ENCODE measurements around the gene TFAP2C. TPM values are rescaled to one million over a fixed set of nuclear protein-coding genes. Genes with fewer than 3 reads are reported as not detected.
A peak's percentile ranks its signal among the peaks of the same experiment; 100 is the strongest.

The TFAP2C gene
- total RNA-seq, 1 experiment from 2014 or later, result 23.7 TPM

- TF ChIP-seq CTCF (IDR thresholded peaks at IDR 0.05) (peak; percentile 81), ZNF232 (CRISPR knock-in tag; IDR thresholded peaks at IDR 0.05) (no peak), HMGXB4 (CRISPR knock-in tag; IDR thresholded peaks at IDR 0.05) (0 out of 2 replicates have a peak, but pooled peaks have one; percentile 58)
These were observed 984 bp downstream of the TFAP2C start (continued) for GRCh38 chr20:56630086-56630493.

- TF ChIP-seq E2F5 (CRISPR knock-in tag; IDR thresholded peaks at IDR 0.05) (peak; percentile 58; the same call in 1 of the 2 replicates), NFYB (CRISPR knock-in tag; conservative IDR thresholded peaks at IDR 0.05; ENCODE audit: low read depth) (no peak), HMGXB4 (CRISPR knock-in tag; IDR thresholded peaks at IDR 0.05) (peak; percentile 51; the same call in 1 of the 2 replicates)
- H3K27ac Mint-ChIP-seq, result no peak overlapping the region
- DNase-seq (ENCODE audit: low spot score) (peak; percentile 48), ATAC-seq (peak; percentile 6)
- peaks cover 29% of the 10 kb centered on the region for H3K36me3 Mint-ChIP-seq
- H3K9me3 Mint-ChIP-seq, result no peaks in the 10 kb centered on the region
- CTCF ChIA-PET, result interaction anchor here (0.8 to 4.0 kb wide), 36 partner anchors 16 to 461 kb away, joined by 3 to 46 read pairs (median 4); no protein-coding TSS in a partner anchor
- peaks cover 56% of the 10 kb centered on the region for H3K4me1 Mint-ChIP-seq
- H3K4me3 Mint-ChIP-seq, result peak overlapping the region; percentile 83
- H3K27me3 Mint-ChIP-seq (ENCODE audit: low read depth), result peaks cover 62% of the 10 kb centered on the region
- POLR2A ChIA-PET, result interaction anchor here (1.1 kb wide), 1 partner anchor 174 kb away, joined by 3 read pairs; no protein-coding TSS in a partner anchor
These were observed 1.6 kb downstream of the TFAP2C start for GRCh38 chr20:56630506-56631317.

GRCh38 chr20:56631318-56631989 lies 2.3 kb downstream of the TFAP2C start:
- peak; percentile 29 for DNase-seq (ENCODE audit: low spot score)
- Mint-ChIP-seq H3K27ac (no peak overlapping the region), H3K9me3 (no peaks in the 10 kb centered on the region), H3K36me3 (peaks cover 33% of the 10 kb centered on the region), H3K27me3 (ENCODE audit: low read depth) (peaks cover 55% of the 10 kb centered on the region), H3K4me1 (peaks cover 62% of the 10 kb centered on the region), H3K4me3 (peak overlapping the region; percentile 83)
- CTCF ChIA-PET, result interaction anchor here (1.4 to 4.0 kb wide), 2 partner anchors 212 to 342 kb away, joined by 4 to 46 read pairs; no protein-coding TSS in a partner anchor
- TF ChIP-seq CDX4 (CRISPR knock-in tag; IDR thresholded peaks at IDR 0.05; ENCODE audit: borderline replicate concordance) (no peak), HMGXB4 (CRISPR knock-in tag; IDR thresholded peaks at IDR 0.05) (0 out of 2 replicates have a peak, but pooled peaks have one; percentile 20), ZBTB43 (CRISPR knock-in tag; IDR thresholded peaks at IDR 0.05) (peak; percentile 51; the same call in 1 of the 2 replicates), SP1 (CRISPR knock-in tag; conservative IDR thresholded peaks at IDR 0.05) (no peak), ZNF396 (CRISPR knock-in tag; IDR thresholded peaks at IDR 0.05; ENCODE audit: borderline replicate concordance) (no peak), TEAD1 (CRISPR knock-in tag; IDR thresholded peaks at IDR 0.05) (no peak), ZNF671 (CRISPR knock-in tag; IDR thresholded peaks at IDR 0.05) (no peak), ZNF416 (CRISPR knock-in tag; IDR thresholded peaks at IDR 0.05) (no peak), SMAD4 (CRISPR knock-in tag; IDR thresholded peaks at IDR 0.05) (no peak)
- POLR2A ChIA-PET, result no interaction called here
- ATAC-seq, result no peak
